Esophagus muscularis mucosa (tissue), 4 donors: ENCODE measurements around the gene ESRRG. TPM values are rescaled to one million over a fixed set of nuclear protein-coding genes. Genes with fewer than 3 reads are reported as not detected.

Experiments
- DNase-seq: peaks from one replicate; pipeline ENCODE4 v3.0.0-alpha.2; 2017; ENCODE audit errors: extremely low spot score
- H3K27ac ChIP-seq, 4 donors: fragments of 200-600 bp; sonication (generic); replicated peaks in 1 of 4; 1 replicate in 3 of 4; 2 replicates in 1 of 4; pipeline ENCODE4 v1.5.1; 2016 to 2019; ENCODE audit warnings: mild to moderate bottlenecking in 1 of 4
- H3K27me3 ChIP-seq, 4 donors: fragments of 200-600 bp; sonication (generic); one replicate each; pipeline versions ENCODE4 v1.5.1 to v1.6.0; 2016 to 2019
- H3K36me3 ChIP-seq, 4 donors: fragments of 200-600 bp; sonication (generic); one replicate each; pipeline ENCODE4 v1.5.1; 2016 to 2019
- H3K4me1 ChIP-seq, 4 donors: fragments of 200-600 bp; sonication (generic); one replicate each; pipeline ENCODE4 v1.5.1; 2016 to 2019
- H3K4me3 ChIP-seq, 4 donors: fragments of 200-600 bp; sonication (generic); 1 replicate in 2 of 4; 2 replicates in 2 of 4; pipeline ENCODE4 v1.5.1; 2016 to 2019; ENCODE audit warnings: mild to moderate bottlenecking in 4 of 4, moderate library complexity in 1 of 4
- H3K9me3 ChIP-seq, 4 donors: fragments of 200-600 bp; sonication (generic); 1 replicate in 3 of 4; 2 replicates in 1 of 4; pipeline ENCODE4 v1.5.1; 2016 to 2019
- EP300 ChIP-seq: sonication (generic); formaldehyde crosslinking; IDR thresholded peaks from one replicate; pipeline ENCODE4 v1.6.1; 2017; ENCODE audit warnings: antibody characterized with exemption
- POLR2A ChIP-seq: fragments of 450-650 bp; IDR thresholded peaks from one replicate; pipeline ENCODE4 v1.6.1; 2017; ENCODE audit warnings: antibody characterized with exemption, moderate library complexity, mild to moderate bottlenecking, low read depth
- POLR2AphosphoS5 ChIP-seq, 2 donors: sonication (generic); formaldehyde crosslinking; IDR thresholded peaks; one replicate each; pipeline ENCODE4 v1.6.1; 2017; ENCODE audit warnings: antibody characterized with exemption in 2 of 2
- WGBS: methylation state at CpG from one replicate; pipeline ENCODE4 v1.1.5; 2018; 5-methylcytosine and 5-hydroxymethylcytosine counted together
- intact Hi-C: fragments of 100-400 bp; cut with DNase I; formaldehyde crosslinking; loops from one replicate; pipeline ENCODE4 v1.15.1; 2023
- total RNA-seq, 4 donors: library from RNA; depleted of rRNA; stranded (reverse); fragments of >200 nt; gene quantifications; one replicate each; pipeline versions ENCODE4 v1.1.0 to v1.2.1, GENCODE V29; 2016
- TF ChIP-seq, protein P1 (sequence below), 3 experiments: fragments of 200-600 bp in 2 of 3; fragments of 450-650 bp in 1 of 3; sonication (generic) in 2 of 3; IDR thresholded peaks; one replicate each; pipeline ENCODE4 v1.5.1; 2017 to 2019; ENCODE audit warnings: antibody characterized with exemption in 3 of 3, mild to moderate bottlenecking in 2 of 3, moderate library complexity in 1 of 3

ESRRG gene
- total RNA-seq, 4 donors from 2014 or later = 3.4 to 7.8 (median 5.7) TPM

DNA sequence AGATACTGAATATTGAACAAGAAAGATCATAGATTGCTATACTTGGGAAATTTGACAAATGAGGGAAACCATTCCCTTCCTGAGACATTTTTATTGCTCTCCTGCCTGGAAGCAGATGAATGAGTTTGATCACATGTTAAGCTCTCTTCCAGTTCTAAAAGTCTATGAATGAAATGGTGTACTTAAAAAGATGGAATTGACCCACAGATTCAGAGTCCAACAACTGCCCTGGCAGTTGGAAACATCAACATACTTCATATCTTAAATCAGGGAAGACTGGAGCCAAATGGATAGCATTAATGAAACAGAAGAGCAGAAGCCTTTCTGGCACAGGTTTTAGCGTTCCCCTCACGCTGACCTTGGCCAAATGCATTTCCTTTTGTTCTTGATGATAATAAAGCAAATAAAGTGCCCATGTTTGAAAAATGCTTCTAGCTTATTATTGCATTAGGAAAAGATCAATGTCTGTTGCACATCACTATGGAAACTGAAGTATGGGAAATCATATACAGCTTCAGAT lies 142.6 kb downstream of the ESRRG start:
- no peak for DNase-seq
- WGBS = 79% methylated on average over 2 of the region's 2 CpGs
- H3K36me3 ChIP-seq = no peaks in the 10 kb centered on the region
- no peak overlapping the region for H3K27ac ChIP-seq
- intact Hi-C loops = no loop called here
- no peak overlapping the region for H3K4me3 ChIP-seq
- H3K4me1 ChIP-seq = no peaks in the 10 kb centered on the region
- H3K27me3 ChIP-seq = no peaks in the 10 kb centered on the region
- H3K9me3 ChIP-seq = no peaks in the 10 kb centered on the region
- no peak for TF ChIP-seq EP300
- TF ChIP-seq, protein P1, sequence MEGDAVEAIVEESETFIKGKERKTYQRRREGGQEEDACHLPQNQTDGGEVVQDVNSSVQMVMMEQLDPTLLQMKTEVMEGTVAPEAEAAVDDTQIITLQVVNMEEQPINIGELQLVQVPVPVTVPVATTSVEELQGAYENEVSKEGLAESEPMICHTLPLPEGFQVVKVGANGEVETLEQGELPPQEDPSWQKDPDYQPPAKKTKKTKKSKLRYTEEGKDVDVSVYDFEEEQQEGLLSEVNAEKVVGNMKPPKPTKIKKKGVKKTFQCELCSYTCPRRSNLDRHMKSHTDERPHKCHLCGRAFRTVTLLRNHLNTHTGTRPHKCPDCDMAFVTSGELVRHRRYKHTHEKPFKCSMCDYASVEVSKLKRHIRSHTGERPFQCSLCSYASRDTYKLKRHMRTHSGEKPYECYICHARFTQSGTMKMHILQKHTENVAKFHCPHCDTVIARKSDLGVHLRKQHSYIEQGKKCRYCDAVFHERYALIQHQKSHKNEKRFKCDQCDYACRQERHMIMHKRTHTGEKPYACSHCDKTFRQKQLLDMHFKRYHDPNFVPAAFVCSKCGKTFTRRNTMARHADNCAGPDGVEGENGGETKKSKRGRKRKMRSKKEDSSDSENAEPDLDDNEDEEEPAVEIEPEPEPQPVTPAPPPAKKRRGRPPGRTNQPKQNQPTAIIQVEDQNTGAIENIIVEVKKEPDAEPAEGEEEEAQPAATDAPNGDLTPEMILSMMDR (IDR thresholded peaks at IDR 0.05) = no peak
- TF ChIP-seq POLR2A = no peak
- TF ChIP-seq POLR2AphosphoS5 (IDR thresholded peaks at IDR 0.05) = no peak

DNA sequence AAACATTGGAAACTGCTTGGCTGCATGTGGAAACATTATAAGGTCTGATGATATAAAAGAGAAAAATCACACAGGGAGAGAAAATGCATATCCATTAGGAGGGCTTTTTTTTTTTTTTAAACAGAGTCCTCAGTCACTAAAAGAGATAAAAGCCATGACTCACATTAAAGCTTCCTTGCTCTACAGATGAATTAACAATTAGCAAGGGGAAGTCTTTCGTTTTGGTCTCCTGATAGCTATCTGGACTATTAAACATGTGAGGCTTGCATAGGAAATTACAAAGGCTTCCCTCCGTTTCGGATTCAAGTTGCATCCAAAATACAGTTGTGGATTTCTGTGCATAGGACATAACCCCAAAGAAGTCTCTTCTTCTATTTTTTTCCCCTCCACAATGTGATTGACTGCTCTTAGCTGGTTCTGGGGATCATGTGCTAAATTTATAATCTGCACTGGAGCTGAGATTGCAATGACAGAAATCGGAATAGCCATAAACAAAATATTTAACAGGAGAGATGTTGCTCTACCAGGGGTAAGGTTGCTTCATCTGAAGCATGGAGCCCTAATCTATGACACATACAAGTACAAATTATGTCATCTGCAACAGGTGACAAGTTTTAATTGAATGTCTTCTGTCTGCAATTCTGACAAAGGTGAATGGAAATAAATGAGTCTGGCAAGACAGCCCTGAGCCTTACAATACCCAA lies 146.8 kb downstream of the ESRRG start:
- no peak overlapping the region for H3K27ac ChIP-seq
- no peak overlapping the region for H3K4me3 ChIP-seq
- 65% methylated on average over 4 of the region's 4 CpGs for WGBS
- H3K36me3 ChIP-seq = no peaks in the 10 kb centered on the region
- no peaks in the 10 kb centered on the region for H3K27me3 ChIP-seq
- TF ChIP-seq POLR2A = no peak
- no peak for TF ChIP-seq EP300
- DNase-seq = no peak
- H3K9me3 ChIP-seq = no peaks in the 10 kb centered on the region
- H3K4me1 ChIP-seq = no peaks in the 10 kb centered on the region
- intact Hi-C loops = no loop called here

DNA sequence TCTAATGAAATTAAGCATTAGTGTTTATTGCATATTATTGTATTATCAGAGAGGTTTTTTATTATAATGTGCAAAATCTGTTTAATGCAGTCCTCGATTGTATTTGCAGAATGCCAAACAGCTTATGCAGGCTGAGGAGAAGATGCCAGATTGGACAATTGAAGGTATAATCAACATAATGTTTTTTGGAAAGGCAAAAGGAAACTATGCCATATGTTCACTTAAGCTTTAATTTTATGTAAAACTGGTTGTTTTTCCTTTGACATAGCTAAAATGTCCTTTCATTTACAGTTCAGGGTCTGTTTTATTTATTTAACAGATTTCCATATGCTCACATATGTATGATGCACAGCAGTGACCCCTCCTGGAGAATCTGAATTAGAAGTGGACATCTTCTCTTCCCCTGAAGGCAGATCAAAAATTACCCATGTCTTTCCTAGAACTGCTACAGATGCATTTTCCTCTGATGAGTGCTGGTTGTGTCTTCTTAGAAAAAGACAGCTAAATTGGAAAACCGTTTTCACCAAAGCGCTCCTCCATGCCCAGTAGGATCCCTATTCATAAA lies 156.5 kb downstream of the ESRRG start:
- no peak overlapping the region for H3K27ac ChIP-seq
- no peaks in the 10 kb centered on the region for H3K36me3 ChIP-seq
- intact Hi-C loops = no loop called here
- 93% methylated on average over 3 of the region's 3 CpGs for WGBS
- no peak overlapping the region for H3K4me3 ChIP-seq
- no peaks in the 10 kb centered on the region for H3K9me3 ChIP-seq
- DNase-seq = no peak
- TF ChIP-seq EP300 (no peak), POLR2A (no peak), POLR2AphosphoS5 (IDR thresholded peaks at IDR 0.05) (no peak)
- TF ChIP-seq, protein P1 (IDR thresholded peaks at IDR 0.05) = no peak
- no peaks in the 10 kb centered on the region for H3K27me3 ChIP-seq
- peaks cover 0 to 5% (median 0%) of the 10 kb centered on the region in 4 donors for H3K4me1 ChIP-seq

DNA sequence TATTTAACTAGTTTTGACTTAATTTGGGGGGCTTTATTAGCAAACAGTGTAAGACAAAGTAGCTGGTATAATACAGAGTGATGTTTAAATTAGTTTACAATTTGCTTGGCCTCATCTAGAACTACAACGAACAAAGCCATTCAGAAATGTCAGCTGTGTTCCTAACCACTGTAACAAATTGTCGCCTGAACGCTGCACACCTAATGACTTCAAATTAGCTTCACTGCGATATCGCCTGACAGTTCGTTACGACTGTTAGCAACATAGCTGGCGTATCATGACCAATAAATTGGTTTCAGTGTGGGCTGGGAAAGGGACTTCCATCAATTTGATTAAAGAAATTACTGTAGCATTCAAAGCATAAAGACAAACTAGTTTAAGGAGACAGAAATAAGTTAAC lies 160.1 kb downstream of the ESRRG start:
- Histone ChIP-seq H3K36me3 (no peaks in the 10 kb centered on the region), H3K4me1 (no peaks in the 10 kb centered on the region), H3K9me3 (no peaks in the 10 kb centered on the region), H3K4me3 (no peak overlapping the region), H3K27ac (no peak overlapping the region), H3K27me3 (no peaks in the 10 kb centered on the region)
- intact Hi-C loops = no loop called here
- TF ChIP-seq POLR2AphosphoS5 (IDR thresholded peaks at IDR 0.05) = no peak
- TF ChIP-seq POLR2A = no peak
- TF ChIP-seq, protein P1 (IDR thresholded peaks at IDR 0.05) = no peak
- TF ChIP-seq EP300 = no peak
- WGBS = 88% methylated on average over 8 of the region's 8 CpGs
- DNase-seq = no peak

DNA sequence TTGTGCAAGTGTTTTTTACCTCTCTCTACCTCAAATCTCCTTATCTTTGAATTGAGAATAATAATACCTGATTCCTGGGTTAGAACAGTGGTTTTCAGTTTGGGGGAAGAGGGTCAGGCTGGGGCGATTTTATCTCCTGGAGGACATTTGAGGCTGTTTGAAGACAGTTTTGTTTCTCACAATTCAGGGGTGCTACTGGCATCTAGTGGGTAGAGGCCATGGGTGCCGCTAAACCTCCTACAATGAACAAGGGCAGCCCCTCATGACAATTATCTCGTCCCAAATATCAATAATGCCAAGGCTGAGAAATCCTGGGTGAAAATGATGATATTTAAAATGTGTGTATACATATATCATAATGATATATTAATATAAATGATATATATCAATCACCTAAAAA lies 160.8 kb downstream of the ESRRG start:
- H3K4me1 ChIP-seq = no peaks in the 10 kb centered on the region
- H3K27me3 ChIP-seq = no peaks in the 10 kb centered on the region
- H3K36me3 ChIP-seq = no peaks in the 10 kb centered on the region
- no peak overlapping the region for H3K4me3 ChIP-seq
- TF ChIP-seq POLR2A = no peak
- TF ChIP-seq POLR2AphosphoS5 (IDR thresholded peaks at IDR 0.05) = no peak
- TF ChIP-seq EP300 = no peak
- TF ChIP-seq, protein P1 (IDR thresholded peaks at IDR 0.05) = no peak
- H3K9me3 ChIP-seq = no peaks in the 10 kb centered on the region
- no peak overlapping the region for H3K27ac ChIP-seq
- DNase-seq = no peak
- WGBS = 82% methylated on average over 3 of the region's 3 CpGs
- intact Hi-C loops = no loop called here
